ENCODE data around the gene RXFP1.
"Not testable (repeated sequence)": the region's sequence is repeated elsewhere in the genome, so short reads cannot be mapped to it uniquely, and the experiment has no call there.

Gene RXFP1

DNA sequence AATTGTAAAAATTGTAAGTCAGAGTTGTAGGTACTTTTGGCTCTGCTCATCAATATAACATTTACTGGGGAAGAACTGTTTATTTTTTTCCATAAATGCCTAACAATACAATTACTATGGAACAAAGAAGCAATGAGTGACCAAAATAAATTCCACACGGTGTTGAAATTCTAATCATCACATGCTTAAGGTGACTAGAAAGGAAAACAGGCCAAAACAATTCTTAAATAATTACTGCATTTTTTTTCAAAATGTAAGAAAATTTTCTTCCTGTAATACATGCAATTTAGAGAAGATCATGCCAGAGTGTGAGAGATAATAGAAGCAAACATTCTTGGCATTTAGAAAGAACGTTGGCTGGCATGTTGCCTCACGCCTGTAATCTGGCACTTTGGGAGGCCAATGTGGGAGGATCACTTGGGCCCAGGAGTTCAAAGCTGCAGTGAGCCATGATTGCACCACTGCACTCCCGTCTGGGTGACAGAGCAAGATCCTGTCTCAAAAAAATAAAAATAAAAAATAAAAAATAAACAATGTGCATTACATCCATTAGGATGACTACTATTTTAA, 127.5 kb downstream of the RXFP1 start:
- no peak for DNase-seq (ENCODE audit: low read depth)
- H3K4me3 ChIP-seq (ENCODE audit: low read depth, low read length) = no peak overlapping the region
- TF ChIP-seq, protein P1, sequence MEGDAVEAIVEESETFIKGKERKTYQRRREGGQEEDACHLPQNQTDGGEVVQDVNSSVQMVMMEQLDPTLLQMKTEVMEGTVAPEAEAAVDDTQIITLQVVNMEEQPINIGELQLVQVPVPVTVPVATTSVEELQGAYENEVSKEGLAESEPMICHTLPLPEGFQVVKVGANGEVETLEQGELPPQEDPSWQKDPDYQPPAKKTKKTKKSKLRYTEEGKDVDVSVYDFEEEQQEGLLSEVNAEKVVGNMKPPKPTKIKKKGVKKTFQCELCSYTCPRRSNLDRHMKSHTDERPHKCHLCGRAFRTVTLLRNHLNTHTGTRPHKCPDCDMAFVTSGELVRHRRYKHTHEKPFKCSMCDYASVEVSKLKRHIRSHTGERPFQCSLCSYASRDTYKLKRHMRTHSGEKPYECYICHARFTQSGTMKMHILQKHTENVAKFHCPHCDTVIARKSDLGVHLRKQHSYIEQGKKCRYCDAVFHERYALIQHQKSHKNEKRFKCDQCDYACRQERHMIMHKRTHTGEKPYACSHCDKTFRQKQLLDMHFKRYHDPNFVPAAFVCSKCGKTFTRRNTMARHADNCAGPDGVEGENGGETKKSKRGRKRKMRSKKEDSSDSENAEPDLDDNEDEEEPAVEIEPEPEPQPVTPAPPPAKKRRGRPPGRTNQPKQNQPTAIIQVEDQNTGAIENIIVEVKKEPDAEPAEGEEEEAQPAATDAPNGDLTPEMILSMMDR (IDR thresholded peaks at IDR 0.05; ENCODE audit: low read depth, low read length, missing control alignments) = no peak
- in situ Hi-C loops (cut with HindIII; ENCODE audit: low sequenced_read_pairs) = no loop called here

- in situ Hi-C loops (cut with HindIII; ENCODE audit: low sequenced_read_pairs) = no loop called here
- no peak for DNase-seq (ENCODE audit: low read depth)
- TF ChIP-seq, protein P1 (IDR thresholded peaks at IDR 0.05; ENCODE audit: low read depth, low read length, missing control alignments) = no peak
- H3K4me3 ChIP-seq (ENCODE audit: low read depth, low read length) = no peak overlapping the region
These were observed 131.2 kb downstream of the RXFP1 start for GRCh38 chr4:158652920-158653319.

DNA sequence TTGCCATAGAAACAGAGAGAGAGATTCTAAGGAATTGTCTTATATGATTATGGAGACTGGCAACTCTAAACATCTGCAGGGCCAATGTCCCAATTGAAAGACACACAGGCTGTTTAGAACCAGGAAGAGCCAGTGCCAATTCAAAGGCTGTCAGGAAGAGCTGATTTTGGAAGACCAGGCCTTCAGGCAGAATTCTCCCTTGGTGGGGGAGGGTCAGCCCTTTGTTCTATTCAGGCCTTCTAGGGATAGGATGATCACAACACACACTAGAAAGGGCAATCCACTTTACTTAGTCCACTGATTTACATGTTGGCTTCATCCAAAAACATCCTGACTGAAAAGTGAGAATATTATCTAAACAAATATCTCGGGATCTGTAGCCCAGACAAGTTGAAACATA, 134.8 kb downstream of the RXFP1 start:
- H3K4me3 ChIP-seq (ENCODE audit: low read depth, low read length) = no peak overlapping the region
- no peak for DNase-seq (ENCODE audit: low read depth)
- in situ Hi-C loops (cut with HindIII; ENCODE audit: low sequenced_read_pairs) = no loop called here
- TF ChIP-seq, protein P1 (IDR thresholded peaks at IDR 0.05; ENCODE audit: low read depth, low read length, missing control alignments) = no peak

DNA sequence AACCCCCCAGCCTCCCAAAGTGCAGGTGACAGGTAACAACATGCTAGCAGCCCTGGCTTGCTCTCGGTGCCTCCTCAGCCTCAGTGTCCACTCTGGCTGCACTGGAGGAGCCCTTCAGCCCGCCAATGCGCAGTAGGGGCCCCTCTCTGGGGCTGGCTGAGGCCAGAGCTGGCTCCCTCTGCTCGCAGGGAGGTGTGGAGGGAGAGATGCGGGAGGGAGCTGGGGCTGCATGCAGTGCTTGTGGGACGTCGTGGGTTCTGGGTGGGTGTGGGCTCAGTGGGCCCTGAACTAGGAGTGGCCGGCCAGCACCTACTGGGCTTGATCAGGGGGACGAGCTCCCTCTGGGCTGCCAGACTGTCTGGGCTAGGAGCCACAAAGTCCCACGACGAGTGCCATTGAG, 135.6 kb downstream of the RXFP1 start:
- H3K4me3 ChIP-seq (ENCODE audit: low read depth, low read length) = no peak overlapping the region
- TF ChIP-seq, protein P1 (IDR thresholded peaks at IDR 0.05; ENCODE audit: low read depth, low read length, missing control alignments) = no peak
- in situ Hi-C loops (cut with HindIII; ENCODE audit: low sequenced_read_pairs) = no loop called here
- no peak for DNase-seq (ENCODE audit: low read depth)

- in situ Hi-C loops (cut with HindIII; ENCODE audit: low sequenced_read_pairs); H3K4me3 ChIP-seq (ENCODE audit: low read depth, low read length); DNase-seq (ENCODE audit: low read depth): not testable (repeated sequence)
These were observed 141.6 kb downstream of the RXFP1 start for GRCh38 chr4:158663255-158663654.

DNA sequence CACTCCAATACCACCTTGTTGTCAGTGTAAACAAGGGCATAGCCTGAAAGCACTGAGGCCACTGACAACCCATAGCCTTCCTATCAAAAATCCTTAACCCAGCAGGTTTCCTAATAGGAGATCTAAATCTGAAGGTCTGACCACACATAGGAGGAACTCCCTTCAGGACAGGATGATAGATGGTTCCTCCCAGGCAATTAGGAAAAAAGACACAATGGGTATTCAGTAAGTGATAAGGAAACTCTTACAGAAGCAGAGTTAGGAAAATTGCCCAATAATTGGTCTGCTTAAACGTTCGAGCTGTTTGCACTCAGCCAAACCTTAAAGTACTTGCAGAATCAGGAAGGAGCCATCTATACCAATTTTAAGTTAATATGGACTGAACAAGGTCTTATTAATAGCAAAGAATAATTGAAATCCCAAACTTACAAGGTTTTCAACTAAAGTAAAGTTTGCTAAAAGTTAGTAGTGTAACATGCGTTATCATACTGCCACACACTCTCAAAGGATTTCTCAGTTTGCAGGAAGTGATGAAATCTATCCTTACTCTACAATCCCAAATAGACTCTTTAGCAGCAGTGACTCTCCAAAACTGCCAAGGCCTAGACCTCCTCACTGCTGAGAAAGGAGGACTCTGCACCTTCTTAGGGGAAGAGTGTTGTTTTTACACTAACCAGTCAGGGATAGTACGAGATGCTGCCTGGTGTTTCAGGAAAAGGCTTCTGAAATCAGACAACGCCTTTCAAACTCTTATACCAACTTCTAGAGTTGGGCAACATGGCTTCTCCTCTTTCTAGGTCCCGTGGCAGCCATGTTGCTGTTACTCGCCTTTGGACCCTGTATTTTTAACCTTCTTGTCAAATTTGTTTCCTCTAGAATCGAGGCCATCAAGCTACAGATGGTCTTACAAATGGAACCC, 142.3 kb downstream of the RXFP1 start:
- H3K4me3 ChIP-seq (ENCODE audit: low read depth, low read length); DNase-seq (ENCODE audit: low read depth); in situ Hi-C loops (cut with HindIII; ENCODE audit: low sequenced_read_pairs): not testable (repeated sequence)

DNA sequence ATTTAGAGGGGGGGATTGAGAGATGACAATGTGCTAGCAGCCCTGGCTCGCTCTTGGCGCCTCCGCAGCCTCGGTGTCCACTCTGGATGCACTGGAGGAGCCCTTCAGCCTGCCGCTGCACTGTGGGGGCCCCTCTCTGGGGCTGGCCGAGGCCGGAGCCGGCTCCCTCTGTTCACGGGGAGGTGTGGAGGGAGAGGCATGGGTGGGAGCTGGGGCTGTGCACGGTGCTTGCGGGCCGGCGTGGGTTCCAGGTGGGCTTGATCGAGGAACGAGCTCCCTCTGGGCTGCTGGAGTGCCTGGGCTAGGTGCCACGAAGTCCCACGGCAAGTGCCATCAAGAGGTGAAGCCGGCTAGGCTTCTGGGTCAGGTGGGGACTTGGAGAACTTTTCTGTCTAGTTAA, 143.1 kb downstream of the RXFP1 start:
- in situ Hi-C loops (cut with HindIII; ENCODE audit: low sequenced_read_pairs) = no loop called here
- no peak overlapping the region for H3K4me3 ChIP-seq (ENCODE audit: low read depth, low read length)
- DNase-seq (ENCODE audit: low read depth) = no peak
- TF ChIP-seq, protein P1 (IDR thresholded peaks at IDR 0.05; ENCODE audit: low read depth, low read length, missing control alignments) = no peak

All from astrocyte of the cerebellum (primary cell).